GM12801 (cell line): ENCODE results near the gene AARSD1.

Experiments used
- TF ChIP-seq, protein P1 (sequence below): IDR thresholded peaks from one replicate; pipeline ENCODE4 v1.5.1; 2011; ENCODE audit warnings: control low read depth; ENCODE audit not compliant: insufficient read length; ENCODE audit errors: extremely low read depth

The AARSD1 gene

DNA sequence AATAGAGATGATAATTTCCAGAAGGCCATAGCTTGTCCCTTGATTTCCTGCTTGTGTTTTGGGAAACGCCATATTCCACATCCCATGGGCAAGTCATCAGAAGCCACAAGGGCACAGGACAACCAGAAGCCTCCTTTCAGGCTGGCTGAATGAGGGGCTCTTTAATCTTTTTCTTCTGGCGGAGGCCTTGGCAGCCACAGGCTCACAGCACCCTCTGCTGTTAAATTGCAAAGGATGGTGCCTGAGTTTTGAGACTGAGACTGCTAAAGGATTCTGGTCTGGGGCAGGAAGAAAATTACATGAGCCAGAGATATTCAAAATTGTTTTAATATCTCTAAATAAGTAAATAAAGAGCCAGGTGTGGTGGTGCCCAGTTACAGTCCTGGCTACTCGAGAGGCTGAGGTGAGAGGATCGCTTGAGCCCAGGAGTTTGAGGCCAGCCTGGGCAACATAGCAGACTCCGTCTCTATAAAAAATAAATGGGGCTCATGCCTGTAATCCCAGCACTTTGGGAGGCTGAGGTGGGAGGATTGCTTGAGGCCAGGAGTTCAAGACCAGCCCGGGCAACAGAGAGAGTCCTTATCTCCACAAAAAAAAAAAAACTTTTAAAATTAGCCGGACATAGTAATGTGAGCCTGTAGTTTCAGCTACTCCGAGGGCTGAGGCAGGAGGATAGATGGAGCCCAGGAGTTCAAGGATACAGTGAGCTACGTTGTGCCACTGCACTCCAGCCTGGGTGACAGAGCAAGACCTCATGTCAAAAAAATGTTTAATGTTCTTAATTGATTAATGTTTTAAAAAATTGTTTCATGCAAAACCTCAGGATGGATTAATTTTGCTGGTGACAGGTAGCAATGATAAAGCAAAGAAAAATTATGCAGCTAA is 26.3 kb downstream of the AARSD1 start:
- TF ChIP-seq, protein P1, sequence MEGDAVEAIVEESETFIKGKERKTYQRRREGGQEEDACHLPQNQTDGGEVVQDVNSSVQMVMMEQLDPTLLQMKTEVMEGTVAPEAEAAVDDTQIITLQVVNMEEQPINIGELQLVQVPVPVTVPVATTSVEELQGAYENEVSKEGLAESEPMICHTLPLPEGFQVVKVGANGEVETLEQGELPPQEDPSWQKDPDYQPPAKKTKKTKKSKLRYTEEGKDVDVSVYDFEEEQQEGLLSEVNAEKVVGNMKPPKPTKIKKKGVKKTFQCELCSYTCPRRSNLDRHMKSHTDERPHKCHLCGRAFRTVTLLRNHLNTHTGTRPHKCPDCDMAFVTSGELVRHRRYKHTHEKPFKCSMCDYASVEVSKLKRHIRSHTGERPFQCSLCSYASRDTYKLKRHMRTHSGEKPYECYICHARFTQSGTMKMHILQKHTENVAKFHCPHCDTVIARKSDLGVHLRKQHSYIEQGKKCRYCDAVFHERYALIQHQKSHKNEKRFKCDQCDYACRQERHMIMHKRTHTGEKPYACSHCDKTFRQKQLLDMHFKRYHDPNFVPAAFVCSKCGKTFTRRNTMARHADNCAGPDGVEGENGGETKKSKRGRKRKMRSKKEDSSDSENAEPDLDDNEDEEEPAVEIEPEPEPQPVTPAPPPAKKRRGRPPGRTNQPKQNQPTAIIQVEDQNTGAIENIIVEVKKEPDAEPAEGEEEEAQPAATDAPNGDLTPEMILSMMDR: no peak

DNA sequence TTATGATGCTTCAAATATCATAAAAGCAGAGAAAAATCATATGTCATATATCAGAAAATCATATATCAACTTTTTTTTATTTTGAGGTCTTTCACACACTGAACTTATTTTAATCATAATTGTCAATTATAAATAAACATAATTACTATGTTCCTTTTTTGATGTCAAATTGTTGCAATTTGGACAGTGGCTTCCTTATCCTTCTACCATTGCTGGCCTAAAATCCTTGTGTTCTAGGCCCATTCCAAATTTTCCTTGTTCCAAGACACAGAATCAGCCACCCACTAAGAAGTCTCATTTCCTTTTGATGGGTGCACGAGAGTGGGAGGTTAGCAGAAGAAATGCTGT is 34.8 kb downstream of the AARSD1 start:
- TF ChIP-seq, protein P1: no peak

DNA sequence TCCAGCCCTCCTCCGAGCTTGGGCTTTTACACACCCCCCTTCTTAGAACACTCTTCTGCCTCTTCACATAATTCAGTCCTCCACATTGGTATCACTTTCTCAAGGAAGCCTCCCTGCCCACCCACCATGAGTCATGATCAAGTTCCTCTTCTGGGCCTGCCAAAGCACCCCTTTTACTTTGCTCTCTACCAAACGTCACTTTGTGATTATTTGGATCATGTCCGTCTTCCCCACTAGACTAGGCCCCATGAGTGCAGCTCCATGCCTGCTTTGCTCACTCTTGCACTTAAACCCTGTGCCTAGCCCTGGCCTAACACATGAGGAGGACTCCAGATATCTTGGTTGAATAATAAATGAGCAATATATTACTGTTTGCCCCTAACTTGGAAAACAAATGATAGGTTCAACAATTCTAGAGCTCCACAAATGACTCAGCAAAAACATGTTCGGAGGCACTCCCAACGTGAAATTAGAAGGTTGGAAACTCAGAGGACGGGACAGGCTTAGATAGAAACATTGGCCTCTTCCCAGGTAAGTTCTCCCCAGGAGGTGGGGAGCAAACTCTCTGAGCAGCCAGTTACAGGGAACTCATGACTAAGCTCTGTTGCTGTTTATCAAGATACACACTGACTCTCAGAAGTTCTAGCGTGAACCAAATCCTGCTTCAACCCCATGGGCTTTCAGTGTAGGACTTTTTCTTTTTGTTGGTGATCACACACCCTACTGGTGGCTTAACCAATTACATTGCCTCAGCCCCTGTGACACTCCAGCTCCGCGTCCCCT is 35.3 kb downstream of the AARSD1 start:
- TF ChIP-seq, protein P1: no peak

DNA sequence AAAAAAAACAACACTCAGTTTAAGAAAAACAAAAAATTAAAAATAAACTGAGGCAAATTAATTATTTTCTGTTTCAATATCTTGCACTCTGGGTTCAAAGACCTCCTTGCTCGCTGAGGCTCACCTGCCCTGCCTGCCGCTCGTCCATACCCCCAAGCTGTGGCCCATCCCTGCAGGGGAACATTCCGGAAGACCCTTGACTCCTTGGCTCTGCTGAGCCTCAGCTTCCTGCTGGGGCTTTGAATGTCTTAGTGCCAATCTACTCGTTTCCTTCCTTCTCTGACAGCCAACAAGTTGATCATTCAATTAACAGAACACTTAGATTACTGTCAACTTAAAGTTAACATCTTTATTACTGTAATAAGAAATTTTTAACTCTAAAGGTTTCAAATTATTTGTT is 39.4 kb downstream of the AARSD1 start:
- TF ChIP-seq, protein P1: no peak

DNA sequence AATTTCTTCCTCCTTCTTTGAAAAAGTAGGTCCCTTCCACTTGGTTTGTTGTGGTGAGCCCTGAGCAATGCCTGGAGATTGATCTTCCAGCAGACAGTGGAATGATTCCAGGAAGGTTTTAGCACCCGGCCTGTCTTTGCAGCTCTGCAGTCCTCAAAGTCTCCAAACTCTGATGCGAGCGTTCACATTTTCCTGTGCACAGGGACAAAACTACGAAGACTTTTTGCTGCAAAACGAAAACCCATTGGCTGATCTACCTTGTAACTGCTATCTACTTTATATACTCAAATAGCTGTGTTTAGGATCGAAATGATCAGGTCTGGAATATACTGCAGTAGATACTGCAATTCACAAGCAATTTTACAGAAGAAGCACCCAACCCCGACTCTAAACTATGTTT is 42.0 kb downstream of the AARSD1 start:
- TF ChIP-seq, protein P1: no peak

DNA sequence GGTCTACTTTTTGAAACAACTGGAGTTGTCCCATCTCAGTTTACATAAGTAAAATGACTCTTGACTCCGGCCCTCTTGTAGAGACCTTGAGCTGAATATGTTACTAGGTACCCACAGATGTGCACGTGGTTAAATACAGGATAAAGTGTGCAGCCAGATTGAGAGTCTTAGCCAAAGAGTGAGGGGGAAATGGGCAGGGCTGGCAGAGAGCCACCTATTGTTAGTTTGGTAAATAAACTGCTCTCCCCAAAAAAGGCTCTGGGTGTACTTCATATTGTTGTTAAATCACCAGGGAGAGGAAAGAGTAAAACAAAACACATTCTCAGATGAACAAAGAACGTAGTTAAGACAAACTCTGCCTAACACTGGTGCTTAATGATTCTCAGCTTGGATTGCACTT is 43.3 kb downstream of the AARSD1 start:
- TF ChIP-seq, protein P1: no peak

DNA sequence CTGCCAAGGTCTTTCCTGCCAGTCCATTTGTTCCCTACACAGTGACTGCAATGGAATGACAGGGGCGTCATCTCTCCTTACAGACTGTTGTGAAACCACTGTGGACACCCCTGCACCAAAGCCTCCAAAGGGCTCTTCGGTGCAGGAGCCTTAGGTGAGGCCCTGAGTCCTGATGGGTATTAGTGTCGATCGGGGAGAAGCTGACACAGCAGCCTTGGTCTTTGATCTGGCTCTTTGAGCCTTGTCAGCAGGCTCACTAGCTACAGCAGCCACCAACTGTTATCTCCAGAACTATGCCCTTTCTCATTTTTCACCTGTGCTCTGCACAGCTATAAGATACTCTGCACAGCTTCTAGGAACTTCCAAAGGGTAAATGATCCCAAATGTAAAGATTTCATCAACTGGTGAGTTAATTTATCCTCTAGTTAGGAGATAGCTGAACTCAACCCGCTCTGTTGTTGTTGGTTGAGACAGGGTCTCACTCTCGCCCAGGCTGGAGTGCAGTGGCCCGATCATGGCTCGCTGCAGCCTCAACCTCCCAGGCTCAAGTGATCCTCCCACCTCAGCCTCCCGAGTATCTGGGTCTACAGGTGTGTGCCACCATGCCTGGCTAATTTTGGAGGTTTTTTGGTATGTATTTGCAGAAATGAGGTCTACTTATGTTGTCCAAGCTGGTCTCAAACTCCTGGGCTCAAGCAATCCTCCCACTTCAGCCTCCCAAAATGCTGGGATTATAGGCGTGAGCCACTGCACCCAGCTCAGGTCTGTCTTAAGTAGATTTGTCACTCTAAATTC is 44.0 kb downstream of the AARSD1 start:
- TF ChIP-seq, protein P1: no peak
